HG03066 (cell line): ENCODE results near the gene CLEC4D.
"Not testable (repeated sequence)": the region's sequence is repeated elsewhere in the genome, so short reads cannot be mapped to it uniquely, and the experiment has no call there.

Experiments
- ATAC-seq: cut with Tn5 transposase; IDR thresholded peaks from one replicate; pipeline ENCODE4 v1.9.1; 2021; ENCODE audit warnings: low read depth; ENCODE audit not compliant: unreplicated experiment

CLEC4D gene

GRCh38 chr12:8527250-8528130, 14.2 kb downstream of the CLEC4D start:
- no peak for ATAC-seq

- ATAC-seq, result no peak
These were observed 18.7 kb downstream of the CLEC4D start for GRCh38 chr12:8532045-8532444.

GRCh38 chr12:8537820-8538219, 24.5 kb downstream of the CLEC4D start:
- ATAC-seq, result not testable (repeated sequence)

- ATAC-seq, result not testable (repeated sequence)
These were observed 27.5 kb downstream of the CLEC4D start, which contains the start of gene CLEC4E for GRCh38 chr12:8540831-8541230. Gene CLEC4E, minus strand, starts transcription at chr12:8540905. Its CDS starts 108 bp downstream, at chr12:8540797.

GRCh38 chr12:8541562-8541961, 28.3 kb downstream of the CLEC4D start:
- no peak for ATAC-seq

- ATAC-seq, result no peak
These were observed 31.0 kb downstream of the CLEC4D start for GRCh38 chr12:8544295-8544694.

- ATAC-seq, result no peak
These were observed 33.3 kb downstream of the CLEC4D start for GRCh38 chr12:8546591-8546990.

- no peak for ATAC-seq
These were observed 34.3 kb downstream of the CLEC4D start for GRCh38 chr12:8547645-8548044.

GRCh38 chr12:8548192-8548591, 34.9 kb downstream of the CLEC4D start:
- no peak for ATAC-seq

- no peak for ATAC-seq
These were observed 36.1 kb downstream of the CLEC4D start for GRCh38 chr12:8549381-8549780.

GRCh38 chr12:8553088-8553627, 39.9 kb downstream of the CLEC4D start:
- no peak for ATAC-seq

- ATAC-seq, result no peak
These were observed 41.3 kb downstream of the CLEC4D start for GRCh38 chr12:8554451-8555195.

GRCh38 chr12:8556531-8557097, 43.3 kb downstream of the CLEC4D start:
- ATAC-seq, result no peak

- no peak for ATAC-seq
These were observed 46.4 kb downstream of the CLEC4D start for GRCh38 chr12:8559676-8560075.

- ATAC-seq, result no peak
These were observed 47.7 kb downstream of the CLEC4D start for GRCh38 chr12:8561011-8561410.

- no peak for ATAC-seq
These were observed 49.0 kb downstream of the CLEC4D start for GRCh38 chr12:8562310-8562709.

- ATAC-seq, result no peak
These were observed 50.1 kb downstream of the CLEC4D start for GRCh38 chr12:8563356-8563755.

GRCh38 chr12:8564656-8565055, 51.4 kb downstream of the CLEC4D start:
- no peak for ATAC-seq

GRCh38 chr12:8566052-8566451, 52.7 kb downstream of the CLEC4D start:
- not testable (repeated sequence) for ATAC-seq

- ATAC-seq, result no peak
These were observed 53.2 kb downstream of the CLEC4D start for GRCh38 chr12:8566525-8566924.
